Measurements from ENCODE around the gene JHY.

DNA sequence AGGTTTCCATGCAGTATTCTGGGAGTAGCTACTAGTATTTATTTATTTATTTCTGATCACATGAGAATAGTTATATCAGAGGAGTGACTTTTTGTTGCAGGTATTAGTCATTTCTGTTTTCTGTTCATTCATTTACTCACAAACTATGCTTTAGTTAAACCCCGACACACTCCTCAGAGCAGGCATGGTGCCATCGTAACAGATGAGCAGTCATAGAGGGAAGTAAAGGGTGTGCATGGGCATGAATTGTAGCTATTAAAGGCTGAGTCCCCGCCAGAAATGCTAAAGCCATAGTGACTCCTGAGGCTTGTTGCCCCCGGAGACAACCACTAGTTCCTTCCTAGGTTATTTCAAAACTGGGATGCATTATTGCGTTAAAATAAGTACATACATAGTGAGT lies 10.6 kb downstream of the JHY start:
- TF ChIP-seq CTCF (IDR thresholded peaks at IDR 0.05) (no peak), POLR2A (IDR thresholded peaks at IDR 0.05) (no peak), EP300 (IDR thresholded peaks at IDR 0.05) (no peak)
